GM19239 (cell line): ENCODE results near the gene BICC1.
"Not testable (repeated sequence)": the region's sequence is repeated elsewhere in the genome, so short reads cannot be mapped to it uniquely, and the experiment has no call there.

Experiments
- DNase-seq: peaks from one replicate; pipeline ENCODE4 v3.0.0; 2011; ENCODE audit warnings: low spot score; ENCODE audit not compliant: insufficient read length
- FAIRE-seq: peaks from 2 replicates; lab custom pipeline; 2011; peaks lifted over from hg19 to GRCh38; lab: Jason Lieb, UNC

BICC1 gene

DNA sequence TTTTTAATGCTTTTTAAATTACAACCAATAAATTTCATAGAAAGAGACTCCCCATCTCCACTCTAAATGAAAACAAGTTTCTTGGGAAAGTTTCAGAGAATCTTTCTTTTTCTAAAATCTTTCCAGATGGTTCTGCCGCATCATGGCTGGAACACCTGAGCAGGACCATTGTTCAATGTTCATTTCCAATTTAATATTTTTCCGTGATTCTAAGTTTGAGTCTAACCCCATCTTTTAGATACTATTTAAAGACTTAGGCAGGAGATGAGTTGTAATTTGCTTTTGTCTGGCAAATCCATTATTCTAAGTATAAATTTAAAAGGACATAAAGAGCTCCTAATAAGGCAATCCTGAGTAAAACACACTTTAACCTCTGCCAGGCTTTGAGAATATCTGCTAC lies 325.2 kb downstream of the BICC1 start:
- no peak for DNase-seq
- FAIRE-seq: no peak

DNA sequence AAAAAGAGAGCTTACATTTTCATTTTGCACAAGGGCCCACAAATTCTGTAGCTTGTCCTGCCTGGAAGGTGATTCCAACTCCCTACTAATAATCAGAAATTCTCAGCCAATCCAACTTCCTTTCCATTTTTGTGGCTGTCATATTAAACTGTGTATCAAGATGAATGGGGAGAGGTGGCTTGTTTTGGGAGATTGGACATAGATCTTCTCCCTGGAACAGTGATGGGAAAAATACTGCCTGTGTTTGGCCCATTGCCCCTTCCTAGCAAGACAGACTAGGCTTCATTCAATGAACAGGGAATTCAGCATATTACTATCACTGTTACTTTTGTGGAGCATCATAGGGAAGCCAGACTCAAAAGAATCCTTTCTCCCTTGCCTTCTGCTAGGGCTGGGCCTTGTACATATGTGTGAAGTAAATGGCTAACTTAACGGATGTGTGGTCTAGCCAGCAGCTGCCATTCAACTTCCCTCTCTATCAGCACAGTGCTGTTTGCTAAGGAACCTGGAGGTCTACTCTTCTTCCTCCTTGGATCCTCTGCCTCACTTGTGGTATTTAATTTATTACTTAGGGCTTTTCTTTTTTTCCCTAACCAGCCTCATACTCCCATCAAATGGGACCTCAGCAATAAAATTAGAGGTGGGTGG lies 326.0 kb downstream of the BICC1 start:
- no peak for DNase-seq
- FAIRE-seq: no peak

DNA sequence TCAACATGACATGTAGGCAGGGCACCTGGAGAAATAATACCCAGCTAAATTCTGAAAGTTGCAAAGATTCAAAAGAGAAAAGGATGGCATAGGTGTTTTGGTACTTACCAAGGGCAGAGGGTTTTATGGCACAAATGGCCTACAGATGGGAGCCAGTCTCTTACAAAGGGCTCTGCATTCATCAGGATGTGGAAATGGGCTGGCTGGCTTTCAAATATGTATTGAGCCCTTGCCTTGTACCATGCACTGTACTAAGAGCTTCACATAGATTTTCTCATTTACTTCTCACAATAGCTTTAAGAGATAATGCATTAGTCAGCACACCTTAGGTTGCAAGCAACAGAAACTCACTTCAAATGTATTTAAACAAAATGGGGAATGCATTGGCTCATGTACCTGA lies 327.1 kb downstream of the BICC1 start:
- DNase-seq: no peak
- FAIRE-seq: no peak

DNA sequence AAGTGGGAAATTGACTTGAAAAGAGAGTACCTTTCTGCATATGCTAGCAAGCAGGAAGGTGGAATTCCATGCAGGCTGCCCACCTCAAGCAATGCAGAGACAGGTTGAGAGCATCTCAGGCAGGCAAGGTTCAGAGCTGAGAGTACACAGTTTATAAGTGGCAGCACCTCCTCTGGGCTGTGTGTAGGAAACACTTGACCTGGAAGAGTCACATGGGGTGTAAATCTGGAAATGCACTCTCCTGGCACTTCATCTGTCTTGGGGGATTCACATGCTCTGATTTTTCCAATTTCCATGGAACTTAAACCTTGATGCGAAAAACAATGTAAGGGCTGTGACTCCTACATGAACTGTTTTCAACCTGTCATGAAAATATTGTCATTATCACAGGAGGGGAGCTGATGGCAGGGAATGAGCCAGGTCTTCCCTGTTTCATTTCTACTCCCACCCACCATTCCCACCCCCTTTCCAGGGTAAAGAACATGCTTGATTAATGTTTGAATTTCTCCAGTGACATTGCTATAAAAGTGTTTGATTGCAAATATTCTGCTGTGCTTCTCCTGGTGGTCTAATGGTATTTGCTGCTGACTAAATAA lies 328.3 kb downstream of the BICC1 start:
- no peak for DNase-seq
- FAIRE-seq: no peak

DNA sequence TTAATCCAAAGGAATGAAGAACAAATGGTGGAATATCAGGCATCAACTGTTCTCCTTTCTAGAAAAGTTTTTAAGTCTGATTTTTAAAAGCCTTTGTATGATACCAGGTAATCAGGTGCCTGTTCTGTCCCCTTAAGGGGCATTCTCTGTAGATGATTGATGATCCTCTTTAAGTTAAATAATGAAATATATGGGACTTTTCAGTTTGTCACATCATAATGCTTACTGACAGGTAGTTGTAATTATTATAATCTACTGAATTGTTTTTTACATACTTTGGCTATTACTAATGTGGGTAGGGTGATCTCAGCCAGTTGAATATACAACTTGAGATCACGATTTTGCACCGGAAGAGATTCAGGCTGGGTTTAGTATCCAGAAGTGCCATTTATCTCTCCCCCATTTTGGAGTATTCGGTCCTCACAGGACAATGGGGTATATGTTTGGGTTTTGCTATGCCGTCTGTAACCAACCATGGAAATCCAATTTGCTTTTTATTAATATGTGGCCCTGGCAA lies 330.2 kb downstream of the BICC1 start:
- DNase-seq (no peak), FAIRE-seq (no peak)

DNA sequence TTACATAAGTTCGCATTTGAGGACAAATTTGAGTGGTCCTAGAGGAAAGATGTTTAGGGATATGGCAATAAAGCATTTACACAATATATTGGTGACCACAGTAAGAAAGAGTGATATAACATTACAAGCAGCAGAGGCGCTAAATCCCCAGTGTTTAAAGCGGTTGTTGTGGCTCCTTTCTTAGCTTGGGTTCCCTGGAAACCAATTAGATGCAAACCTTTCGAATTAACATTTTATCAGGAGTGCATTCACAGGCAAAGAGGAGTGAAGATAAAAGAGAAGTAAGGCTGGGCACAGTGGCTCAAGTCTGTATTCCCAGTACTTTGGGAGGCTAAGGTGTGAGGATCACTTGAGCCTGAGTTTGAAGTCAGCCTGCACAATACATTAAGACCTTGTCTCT lies 331.1 kb downstream of the BICC1 start:
- DNase-seq (no peak), FAIRE-seq (no peak)

DNA sequence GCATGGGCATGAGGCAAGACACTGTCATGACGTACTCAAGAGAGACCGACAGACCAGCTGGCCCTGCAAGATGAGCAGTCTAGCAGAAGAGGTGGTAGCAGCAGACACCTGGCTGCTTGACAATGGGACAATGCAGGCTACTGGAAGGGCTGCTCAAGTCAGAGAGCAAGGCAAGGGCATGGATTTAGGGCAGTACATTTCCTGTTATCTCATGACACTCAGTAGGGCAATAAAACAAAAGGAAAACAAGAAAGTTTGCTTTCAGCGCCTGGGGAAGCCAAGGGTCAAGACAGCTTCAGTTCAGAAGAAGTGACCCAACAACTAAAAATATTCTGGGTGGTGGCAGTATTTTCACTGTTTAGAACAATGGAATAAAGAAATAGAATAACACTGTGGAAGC lies 332.0 kb downstream of the BICC1 start:
- DNase-seq (no peak), FAIRE-seq (no peak)

DNA sequence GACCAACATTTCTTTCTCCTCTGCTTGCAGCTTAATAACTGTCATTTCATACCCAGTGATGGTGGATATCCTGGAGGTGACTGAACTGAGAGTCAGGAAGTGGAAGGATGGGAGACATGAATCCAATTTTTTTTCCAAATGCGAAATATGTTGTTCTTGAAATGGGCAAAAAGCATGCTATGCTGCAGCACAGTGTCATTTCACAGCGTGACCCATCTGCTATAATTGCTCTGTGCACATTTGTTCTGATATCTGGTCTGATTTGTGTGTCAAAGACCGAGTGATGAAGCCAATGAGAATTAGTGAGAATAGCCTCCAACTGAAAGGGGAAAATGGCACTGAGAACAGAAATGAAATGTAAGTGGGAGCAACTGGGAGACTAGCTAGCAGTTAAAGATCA lies 334.2 kb downstream of the BICC1 start:
- FAIRE-seq (no peak), DNase-seq (no peak)

DNA sequence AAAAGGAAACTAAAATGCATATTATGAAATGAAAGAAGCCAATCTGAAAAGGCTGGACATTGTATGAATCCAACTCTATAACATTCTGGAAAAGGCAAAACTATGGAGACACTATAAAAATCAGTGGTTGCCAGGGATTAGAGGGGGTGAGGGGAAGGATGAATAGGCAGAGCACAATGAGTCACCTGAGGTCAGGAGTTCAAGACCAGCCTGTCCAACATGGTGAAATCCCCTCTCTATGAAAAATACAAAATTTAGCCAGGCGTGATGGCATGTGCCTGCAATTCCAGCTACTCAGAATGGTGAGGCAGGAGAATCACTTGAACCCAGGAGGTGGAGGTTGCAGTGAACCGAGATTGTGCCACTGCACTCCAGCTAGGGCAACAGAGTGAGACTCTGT lies 338.9 kb downstream of the BICC1 start:
- DNase-seq (no peak), FAIRE-seq (no peak)

DNA sequence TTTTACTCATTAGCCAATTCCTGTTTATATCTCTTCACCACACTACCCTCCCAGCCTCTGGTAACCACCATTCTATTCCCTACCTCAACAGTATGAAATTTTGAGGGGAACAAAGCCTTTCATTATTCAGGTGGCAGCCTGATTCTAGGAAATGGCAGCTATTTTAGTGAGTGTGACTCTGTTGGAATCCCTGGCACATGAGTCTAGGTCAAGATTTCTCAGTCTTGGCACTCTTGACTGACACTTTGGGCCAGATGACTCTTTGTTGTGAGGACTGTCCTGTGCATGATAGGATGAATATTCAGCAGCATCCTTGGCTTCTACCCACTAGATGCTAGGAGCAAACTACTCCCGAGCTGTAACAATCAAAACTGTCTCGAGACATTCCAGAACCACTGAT lies 341.0 kb downstream of the BICC1 start:
- FAIRE-seq (no peak), DNase-seq (no peak)

DNA sequence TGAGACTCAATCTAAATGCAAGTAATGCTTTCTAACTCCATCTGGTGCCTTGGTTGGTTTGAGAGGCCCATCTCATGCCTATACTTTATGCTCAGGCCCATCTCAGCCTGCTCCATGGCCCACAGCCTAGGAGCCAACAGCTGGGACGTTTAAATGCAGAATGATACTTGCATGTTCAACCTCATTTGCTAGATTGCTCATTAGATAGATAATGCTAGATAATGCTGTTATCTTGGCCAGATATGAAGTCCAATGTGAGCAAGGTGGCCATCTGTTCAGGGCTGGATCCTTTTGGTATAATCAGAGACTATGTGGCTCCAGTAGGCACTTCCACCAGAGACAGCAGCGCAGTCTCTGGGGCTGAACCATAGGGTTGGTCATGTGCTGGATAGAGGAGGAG lies 342.1 kb downstream of the BICC1 start:
- FAIRE-seq: no peak
- DNase-seq: no peak

DNA sequence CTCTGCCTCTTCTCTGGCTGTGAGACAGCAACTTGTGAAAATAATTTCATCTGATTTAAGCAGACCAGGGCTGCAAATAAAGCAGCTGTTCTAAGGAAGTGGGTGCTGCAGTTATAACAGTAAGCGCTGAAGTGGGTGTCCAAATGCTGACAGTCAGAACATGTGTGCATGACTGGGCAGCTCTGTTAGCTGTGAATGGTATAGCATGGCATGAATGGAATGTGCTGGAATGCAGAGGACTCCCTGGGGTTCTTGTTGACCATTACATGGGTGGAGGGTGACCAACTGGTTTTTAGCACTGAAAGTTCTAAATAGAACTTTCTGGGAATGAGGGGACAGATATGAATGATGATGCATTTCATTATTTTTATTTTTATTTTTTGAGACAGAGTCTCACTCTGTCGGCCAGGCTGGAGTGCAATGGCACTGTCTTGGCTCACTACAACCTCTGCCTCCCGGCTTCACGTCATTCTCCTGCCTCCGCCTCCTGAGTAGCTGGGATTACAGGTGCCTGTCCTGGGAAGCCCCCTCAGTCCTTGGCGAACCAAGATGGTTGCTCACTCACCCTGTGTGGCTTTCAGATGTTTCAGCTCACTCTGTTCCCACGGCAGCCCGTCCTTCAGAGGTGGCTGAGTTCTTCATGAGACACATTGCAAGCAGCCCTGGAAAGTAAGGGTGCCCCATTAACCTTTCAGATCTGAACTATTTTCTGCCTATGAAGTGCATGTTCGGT lies 344.0 kb downstream of the BICC1 start:
- no peak for DNase-seq
- no peak for FAIRE-seq

DNA sequence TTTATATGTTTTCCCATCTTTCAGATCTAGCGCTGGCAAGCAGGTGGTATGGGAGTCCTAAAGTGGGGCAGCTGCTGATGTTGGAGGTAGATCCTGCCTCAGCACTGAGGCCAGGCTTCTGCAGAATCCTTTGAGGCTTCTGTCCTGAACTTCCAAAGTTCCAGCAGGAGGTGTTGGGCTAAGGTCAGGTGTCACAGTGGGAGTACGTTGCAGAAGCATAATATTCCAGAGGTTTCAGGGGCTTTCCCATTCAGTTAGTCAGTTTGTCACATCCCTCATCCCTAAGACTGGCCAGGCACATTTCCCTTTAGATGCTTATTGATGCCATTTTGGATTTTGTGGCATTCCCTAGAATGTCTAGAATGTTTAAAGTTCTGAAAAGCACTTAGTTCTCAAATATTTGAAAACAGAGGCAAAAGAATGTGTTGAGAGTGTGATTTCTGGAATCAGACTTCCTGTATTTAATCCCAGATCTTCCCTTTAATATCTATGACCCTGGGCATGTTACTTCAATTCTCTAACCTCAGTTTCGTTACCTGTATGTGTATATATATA lies 344.7 kb downstream of the BICC1 start:
- DNase-seq: no peak
- FAIRE-seq: no peak

DNA sequence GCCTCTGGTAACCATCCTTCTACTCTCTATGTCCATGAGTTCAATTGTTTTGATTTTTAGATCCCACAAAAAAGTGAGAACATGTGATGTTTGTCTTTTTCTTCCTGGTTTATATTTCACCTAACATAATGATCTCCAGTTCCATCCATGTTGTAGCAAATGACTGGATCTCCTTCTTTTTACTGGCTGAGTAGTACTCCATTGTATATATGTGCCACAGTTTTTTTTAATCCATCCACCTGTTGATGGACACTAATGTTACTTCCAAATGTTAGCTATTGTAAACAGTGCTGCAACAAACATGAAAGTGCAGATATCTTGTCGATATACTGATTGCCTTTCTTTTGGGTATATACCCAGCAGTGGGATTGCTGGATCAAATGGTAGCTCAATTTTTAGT lies 345.5 kb downstream of the BICC1 start:
- FAIRE-seq, DNase-seq: not testable (repeated sequence)

DNA sequence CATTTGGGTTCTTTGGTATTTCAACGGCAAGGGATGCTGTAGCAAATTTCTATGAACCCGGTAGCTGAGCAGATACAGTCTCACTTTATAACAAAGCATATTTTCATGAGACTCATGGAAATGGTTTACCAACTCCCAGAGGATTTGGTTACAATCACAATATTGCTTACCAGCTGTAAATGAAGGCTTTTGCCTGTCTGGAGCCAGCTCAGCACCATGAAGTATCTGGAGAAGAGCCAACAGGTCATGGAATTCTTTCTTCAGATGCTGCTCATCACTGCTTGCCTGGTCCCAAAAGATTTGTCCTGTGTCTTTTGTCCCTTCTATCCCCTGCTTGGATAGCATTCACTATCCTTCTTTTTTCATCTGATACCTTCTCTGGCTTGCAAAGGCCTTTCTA lies 346.9 kb downstream of the BICC1 start:
- no peak for DNase-seq
- FAIRE-seq: peak; percentile 23

DNA sequence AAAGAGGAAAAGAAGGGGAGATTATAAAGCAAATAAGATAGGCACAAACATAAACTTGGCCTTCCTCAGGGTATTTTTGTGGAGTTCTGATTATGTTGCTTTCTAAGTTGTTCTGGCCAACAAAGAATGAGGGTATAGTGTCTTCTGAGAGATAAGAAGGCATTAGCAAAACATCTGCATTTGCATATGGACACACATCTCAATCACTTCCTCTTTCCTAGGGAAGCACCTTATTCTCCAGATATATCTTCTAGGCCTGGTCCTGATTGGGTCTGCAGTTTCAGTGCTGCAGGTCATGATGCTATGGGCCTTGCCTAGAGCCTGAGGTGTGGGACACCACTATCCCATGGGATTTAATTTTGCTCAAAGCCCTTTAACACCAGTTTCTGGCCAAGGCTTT lies 355.0 kb downstream of the BICC1 start:
- no peak for DNase-seq
- FAIRE-seq: no peak

DNA sequence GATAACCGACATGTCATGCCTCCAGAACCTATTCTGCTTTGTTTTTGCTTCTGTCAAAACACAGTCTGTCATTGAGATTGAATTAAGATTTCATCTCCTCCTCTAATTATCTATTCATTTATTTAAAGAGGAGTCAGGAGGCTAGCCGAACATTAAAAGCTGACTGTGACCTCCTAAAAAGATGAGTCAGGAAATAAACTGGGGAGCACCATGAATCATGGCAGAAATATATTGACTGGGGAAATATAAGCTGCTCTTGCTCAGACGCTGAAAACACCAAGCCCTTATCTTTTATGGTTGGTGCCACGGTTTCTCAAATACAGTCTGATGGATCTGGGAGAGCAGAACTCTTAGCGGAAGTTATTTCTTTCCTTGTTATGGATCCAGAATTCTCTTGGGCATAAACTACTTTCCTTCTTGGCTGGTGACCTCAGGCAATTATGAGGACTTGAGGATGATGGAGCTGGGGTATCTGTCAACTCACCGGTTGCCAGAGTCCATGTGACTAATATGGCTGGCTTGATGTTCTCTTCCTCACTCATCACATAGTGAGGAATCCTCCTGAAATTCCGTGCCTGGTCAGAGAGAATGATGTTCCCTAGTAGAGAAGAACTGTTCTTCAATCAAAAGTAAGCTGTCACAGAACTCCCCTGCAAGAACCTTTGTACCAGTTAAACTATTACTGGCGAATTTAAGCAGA lies 356.2 kb downstream of the BICC1 start:
- FAIRE-seq: no peak
- no peak for DNase-seq

DNA sequence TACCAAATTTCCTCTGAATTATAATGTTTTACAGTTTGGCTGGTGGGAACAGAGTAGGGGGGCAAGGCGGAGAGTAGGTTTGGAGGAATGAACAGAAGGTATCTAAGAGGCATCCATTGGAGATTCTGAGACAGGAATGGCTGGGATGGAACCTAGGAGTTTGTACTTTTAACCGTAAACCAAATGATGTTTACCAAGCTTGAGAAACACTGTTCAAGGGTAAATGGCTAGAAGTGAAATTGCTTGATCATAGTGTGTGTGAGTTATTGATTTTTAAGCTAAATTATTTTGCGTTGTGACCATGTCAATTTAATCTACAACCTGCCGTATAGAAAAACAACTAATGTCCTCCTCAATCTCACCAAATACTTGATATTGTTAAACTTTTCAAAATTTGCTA lies 357.4 kb downstream of the BICC1 start:
- no peak for DNase-seq
- FAIRE-seq: no peak

DNA sequence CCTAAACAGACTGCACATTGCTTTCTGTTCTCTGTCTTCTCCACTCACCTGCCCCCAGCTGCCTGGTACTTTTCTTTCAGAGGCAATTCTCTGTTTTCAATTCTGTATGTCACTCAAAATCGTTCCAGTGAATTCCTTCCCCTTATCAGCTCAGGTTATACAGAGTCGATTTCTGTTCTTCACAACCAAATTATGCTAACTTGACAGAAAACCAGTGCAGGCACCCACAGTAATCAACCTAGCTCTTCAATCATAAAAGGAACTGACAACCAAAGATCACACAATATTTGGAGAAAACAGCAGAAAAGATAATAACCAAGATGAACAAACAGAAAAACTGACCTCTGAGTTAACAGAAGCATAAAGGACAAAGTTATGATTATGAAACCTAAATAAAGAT lies 360.5 kb downstream of the BICC1 start:
- DNase-seq (no peak), FAIRE-seq (no peak)
